Measurements from ENCODE around the gene KYAT1. TPM values are rescaled to one million over a fixed set of nuclear protein-coding genes. Genes with fewer than 3 reads are reported as not detected.

The KYAT1 gene
- total and polyA plus RNA-seq, 2 of the 13 experiments (the other 11 are each of a cell fraction or from before 2014, with no cell fraction given), result 9.2 to 46.5 TPM

DNA sequence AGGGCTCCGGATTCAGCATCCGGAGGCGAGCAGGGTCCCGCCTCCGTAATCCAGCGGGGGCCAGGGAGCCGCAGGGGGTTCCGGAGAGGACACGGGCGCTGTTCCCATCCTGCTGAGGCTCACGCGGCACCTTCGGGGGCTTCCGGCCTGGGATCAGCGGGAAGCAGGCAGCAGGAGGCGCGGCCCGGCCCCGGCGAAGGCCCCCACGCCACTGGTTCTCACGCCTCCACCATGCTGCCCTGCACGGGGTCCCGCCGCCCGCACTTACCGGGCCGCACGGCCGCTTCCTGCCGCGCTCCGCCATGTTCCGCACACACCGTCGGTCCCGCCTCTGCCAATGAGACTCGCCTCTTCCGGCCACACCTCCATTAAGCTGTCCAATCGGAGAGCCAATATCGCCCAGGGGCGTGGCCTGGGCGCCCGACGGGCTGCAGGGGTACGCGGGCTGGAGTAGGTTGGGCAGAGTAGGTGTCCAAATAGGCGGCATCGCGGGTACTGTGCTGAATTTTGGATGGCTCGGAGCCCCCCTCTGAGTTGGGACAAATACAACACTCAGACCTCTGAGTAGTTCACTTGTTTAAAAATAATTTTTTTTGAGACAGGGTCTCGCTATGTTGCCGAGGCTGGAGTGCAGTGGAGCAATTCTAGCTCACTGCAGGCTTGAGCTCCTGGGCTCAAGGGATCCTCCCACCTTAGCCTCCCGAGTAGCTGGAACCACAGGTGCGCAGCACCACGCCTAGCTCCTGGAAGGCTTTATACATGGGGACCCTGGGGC lies 52.1 kb downstream of the KYAT1 start, which contains the start of gene SPOUT1:
SPOUT1 (minus strand) TSS at position 318 of the 775 bp plus-strand sequence; CDS start at position 304, 14 bp downstream.
- H3K79me2 ChIP-seq (ENCODE audit: insufficient read depth, low read length), result peaks cover 10% of the 10 kb centered on the region
- no peaks in the 10 kb centered on the region for H3K9me3 ChIP-seq (ENCODE audit: low read length)
- in situ Hi-C loops (cut with HindIII; ENCODE audit: extremely low pct_ligation_motif_present, low pct_unique_long_range_greater_than_20kb) (no loop called here), intact Hi-C loops (cut with micrococcal nuclease; ENCODE audit: unreplicated experiment) (no loop called here)
- peaks cover 17 to 38% of the 10 kb centered on the region in 2 experiments; a peak in 4 of 5 replicates for H3K36me3 ChIP-seq (replicated peaks in 1 of 2; ENCODE audit: control insufficient read depth in 1 of 2, insufficient read depth in 2 of 2, low read length in 2 of 2)
- ChIA-PET CTCF (ENCODE audit: low intra/inter-chr PET ratio, low total read pairs) (no interaction called here), POLR2A (interaction anchor here (0.8 to 2.0 kb wide), 16 partner anchors 9 to 251 kb away, joined by 3 to 46 read pairs (median 5); partner anchors contain the start of genes DOLPP1, ENDOG, NUP188 and SET)
- no TSS peak for BruUV-seq (replicated peaks)
- H2AFZ ChIP-seq (ENCODE audit: low read length), result no peak within 1 kb of the TSS
- peak within 1 kb of the TSS; percentile 81 for H3K9ac ChIP-seq (ENCODE audit: insufficient read depth, low read depth, low read length)
- no peaks in the 10 kb centered on the region for H4K20me1 ChIP-seq (ENCODE audit: insufficient read depth, low read length)
- DNase-seq (ENCODE audit: low spot score) (peak; percentile 84), ATAC-seq (peak; percentile 95), FAIRE-seq (peak; percentile 92)
- H3K4me3 ChIP-seq (replicated peaks in 1 of 3; ENCODE audit: insufficient read depth in 1 of 3, low read depth in 2 of 3, low read length in 3 of 3), result peak within 1 kb of the TSS; percentile 75 to 86 (median 78)
- peak within 1 kb of the TSS; percentile 66 for H3K27ac ChIP-seq (ENCODE audit: extremely low read length, insufficient read depth, low read length)
- 22% methylated on average over 9 of the region's 56 CpGs for WGBS (ENCODE audit: low lambda C conversion rate)
- no peaks in the 10 kb centered on the region for H3K27me3 ChIP-seq (ENCODE audit: control insufficient read depth in 1 of 2, insufficient read depth in 2 of 2, low read length in 2 of 2)
- H3K4me1 ChIP-seq (ENCODE audit: insufficient read depth, low read length), result peaks cover 22% of the 10 kb centered on the region
- peak within 1 kb of the TSS; percentile 84 for H3K4me2 ChIP-seq (ENCODE audit: low read depth, low read length)
- TF ChIP-seq FOXC1 (CRISPR knock-in tag; IDR thresholded peaks at IDR 0.05; ENCODE audit: borderline replicate concordance) (peak; percentile 47; the same call in 1 of the 2 replicates), ISL2 (CRISPR knock-in tag; IDR thresholded peaks at IDR 0.05) (peak; percentile 82), AGO2 (optimal IDR thresholded peaks at IDR 0.05; ENCODE audit: low read depth, low read length) (peak; percentile 95), TGIF2 (CRISPR knock-in tag; IDR thresholded peaks at IDR 0.05) (0 out of 2 replicates have a peak, but pooled peaks have one; percentile 24), HNRNPLL (IDR thresholded peaks at IDR 0.05; ENCODE audit: low read depth, low read length, poor library complexity, severe bottlenecking) (peak; percentile 92), GTF2F1 (IDR thresholded peaks at IDR 0.05; ENCODE audit: low read length) (no peak), DNMT3B (CRISPR knock-in tag; conservative IDR thresholded peaks at IDR 0.05) (0 out of 2 replicates have a peak, but pooled peaks have one; percentile 46), GABPB1 (CRISPR knock-in tag; IDR thresholded peaks at IDR 0.05) (peak; percentile 94), KDM2A (CRISPR knock-in tag; IDR thresholded peaks at IDR 0.05; ENCODE audit: borderline replicate concordance, low read depth) (peak; percentile 100), STAG1 (CRISPR knock-in tag; IDR thresholded peaks at IDR 0.05) (peak; percentile 4; the same call in 1 of the 2 replicates), MIXL1 (CRISPR knock-in tag; IDR thresholded peaks at IDR 0.05) (peak; percentile 45; the same call in 1 of the 2 replicates)
- TF ChIP-seq, protein P1, sequence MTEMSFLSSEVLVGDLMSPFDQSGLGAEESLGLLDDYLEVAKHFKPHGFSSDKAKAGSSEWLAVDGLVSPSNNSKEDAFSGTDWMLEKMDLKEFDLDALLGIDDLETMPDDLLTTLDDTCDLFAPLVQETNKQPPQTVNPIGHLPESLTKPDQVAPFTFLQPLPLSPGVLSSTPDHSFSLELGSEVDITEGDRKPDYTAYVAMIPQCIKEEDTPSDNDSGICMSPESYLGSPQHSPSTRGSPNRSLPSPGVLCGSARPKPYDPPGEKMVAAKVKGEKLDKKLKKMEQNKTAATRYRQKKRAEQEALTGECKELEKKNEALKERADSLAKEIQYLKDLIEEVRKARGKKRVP (CRISPR knock-in tag; IDR thresholded peaks at IDR 0.05), result 0 out of 4 replicates have a peak, but pooled peaks of 1 of the 2 experiments have one; percentile 24
- TF ChIP-seq, protein P2, sequence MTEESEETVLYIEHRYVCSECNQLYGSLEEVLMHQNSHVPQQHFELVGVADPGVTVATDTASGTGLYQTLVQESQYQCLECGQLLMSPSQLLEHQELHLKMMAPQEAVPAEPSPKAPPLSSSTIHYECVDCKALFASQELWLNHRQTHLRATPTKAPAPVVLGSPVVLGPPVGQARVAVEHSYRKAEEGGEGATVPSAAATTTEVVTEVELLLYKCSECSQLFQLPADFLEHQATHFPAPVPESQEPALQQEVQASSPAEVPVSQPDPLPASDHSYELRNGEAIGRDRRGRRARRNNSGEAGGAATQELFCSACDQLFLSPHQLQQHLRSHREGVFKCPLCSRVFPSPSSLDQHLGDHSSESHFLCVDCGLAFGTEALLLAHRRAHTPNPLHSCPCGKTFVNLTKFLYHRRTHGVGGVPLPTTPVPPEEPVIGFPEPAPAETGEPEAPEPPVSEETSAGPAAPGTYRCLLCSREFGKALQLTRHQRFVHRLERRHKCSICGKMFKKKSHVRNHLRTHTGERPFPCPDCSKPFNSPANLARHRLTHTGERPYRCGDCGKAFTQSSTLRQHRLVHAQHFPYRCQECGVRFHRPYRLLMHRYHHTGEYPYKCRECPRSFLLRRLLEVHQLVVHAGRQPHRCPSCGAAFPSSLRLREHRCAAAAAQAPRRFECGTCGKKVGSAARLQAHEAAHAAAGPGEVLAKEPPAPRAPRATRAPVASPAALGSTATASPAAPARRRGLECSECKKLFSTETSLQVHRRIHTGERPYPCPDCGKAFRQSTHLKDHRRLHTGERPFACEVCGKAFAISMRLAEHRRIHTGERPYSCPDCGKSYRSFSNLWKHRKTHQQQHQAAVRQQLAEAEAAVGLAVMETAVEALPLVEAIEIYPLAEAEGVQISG (CRISPR knock-in tag; IDR thresholded peaks at IDR 0.05), result peak; percentile 83
- TF ChIP-seq, protein P3, sequence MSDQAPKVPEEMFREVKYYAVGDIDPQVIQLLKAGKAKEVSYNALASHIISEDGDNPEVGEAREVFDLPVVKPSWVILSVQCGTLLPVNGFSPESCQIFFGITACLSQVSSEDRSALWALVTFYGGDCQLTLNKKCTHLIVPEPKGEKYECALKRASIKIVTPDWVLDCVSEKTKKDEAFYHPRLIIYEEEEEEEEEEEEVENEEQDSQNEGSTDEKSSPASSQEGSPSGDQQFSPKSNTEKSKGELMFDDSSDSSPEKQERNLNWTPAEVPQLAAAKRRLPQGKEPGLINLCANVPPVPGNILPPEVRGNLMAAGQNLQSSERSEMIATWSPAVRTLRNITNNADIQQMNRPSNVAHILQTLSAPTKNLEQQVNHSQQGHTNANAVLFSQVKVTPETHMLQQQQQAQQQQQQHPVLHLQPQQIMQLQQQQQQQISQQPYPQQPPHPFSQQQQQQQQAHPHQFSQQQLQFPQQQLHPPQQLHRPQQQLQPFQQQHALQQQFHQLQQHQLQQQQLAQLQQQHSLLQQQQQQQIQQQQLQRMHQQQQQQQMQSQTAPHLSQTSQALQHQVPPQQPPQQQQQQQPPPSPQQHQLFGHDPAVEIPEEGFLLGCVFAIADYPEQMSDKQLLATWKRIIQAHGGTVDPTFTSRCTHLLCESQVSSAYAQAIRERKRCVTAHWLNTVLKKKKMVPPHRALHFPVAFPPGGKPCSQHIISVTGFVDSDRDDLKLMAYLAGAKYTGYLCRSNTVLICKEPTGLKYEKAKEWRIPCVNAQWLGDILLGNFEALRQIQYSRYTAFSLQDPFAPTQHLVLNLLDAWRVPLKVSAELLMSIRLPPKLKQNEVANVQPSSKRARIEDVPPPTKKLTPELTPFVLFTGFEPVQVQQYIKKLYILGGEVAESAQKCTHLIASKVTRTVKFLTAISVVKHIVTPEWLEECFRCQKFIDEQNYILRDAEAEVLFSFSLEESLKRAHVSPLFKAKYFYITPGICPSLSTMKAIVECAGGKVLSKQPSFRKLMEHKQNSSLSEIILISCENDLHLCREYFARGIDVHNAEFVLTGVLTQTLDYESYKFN (CRISPR knock-in tag; conservative IDR thresholded peaks at IDR 0.05), result peak; percentile 52
- TF ChIP-seq, protein P4, sequence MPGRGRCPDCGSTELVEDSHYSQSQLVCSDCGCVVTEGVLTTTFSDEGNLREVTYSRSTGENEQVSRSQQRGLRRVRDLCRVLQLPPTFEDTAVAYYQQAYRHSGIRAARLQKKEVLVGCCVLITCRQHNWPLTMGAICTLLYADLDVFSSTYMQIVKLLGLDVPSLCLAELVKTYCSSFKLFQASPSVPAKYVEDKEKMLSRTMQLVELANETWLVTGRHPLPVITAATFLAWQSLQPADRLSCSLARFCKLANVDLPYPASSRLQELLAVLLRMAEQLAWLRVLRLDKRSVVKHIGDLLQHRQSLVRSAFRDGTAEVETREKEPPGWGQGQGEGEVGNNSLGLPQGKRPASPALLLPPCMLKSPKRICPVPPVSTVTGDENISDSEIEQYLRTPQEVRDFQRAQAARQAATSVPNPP (CRISPR knock-in tag; IDR thresholded peaks at IDR 0.05), result peak; percentile 77; the same call in 1 of the 2 replicates
